Liver (tissue), 9 donors: ENCODE measurements around the gene KPRP. TPM values are rescaled to one million over a fixed set of nuclear protein-coding genes. Genes with fewer than 3 reads are reported as not detected.

Experiments used
- DNase-seq: peaks from one replicate; pipeline ENCODE4 v3.0.0-alpha.2; 2017; ENCODE audit warnings: low spot score
- H3K27ac ChIP-seq, 2 donors: one replicate each; pipeline ENCODE4 v1.7.0; 2013; ENCODE audit warnings: inconsistent platforms in 2 of 2, low read length in 2 of 2, control low read depth in 1 of 2, low read depth in 1 of 2, mild to moderate bottlenecking in 1 of 2
- H3K27me3 ChIP-seq, 4 donors: one replicate each; pipeline versions ENCODE4 v1.6.1 to v1.7.0; 2013; ENCODE audit warnings: low read length in 3 of 4, inconsistent platforms in 1 of 4, mild to moderate bottlenecking in 1 of 4, moderate library complexity in 1 of 4; ENCODE audit not compliant: control insufficient read depth in 4 of 4, insufficient read depth in 4 of 4
- H3K36me3 ChIP-seq, 4 donors: one replicate each; pipeline versions ENCODE4 v1.6.1 to v1.7.0; 2013; ENCODE audit warnings: low read length in 3 of 4, mild to moderate bottlenecking in 3 of 4, low read depth in 1 of 4, moderate library complexity in 1 of 4; ENCODE audit not compliant: control insufficient read depth in 4 of 4, insufficient read depth in 3 of 4
- H3K4me1 ChIP-seq, 4 donors: one replicate each; pipeline versions ENCODE4 v1.6.1 to v1.7.0; 2013; ENCODE audit warnings: low read length in 3 of 4, mild to moderate bottlenecking in 3 of 4, moderate library complexity in 1 of 4; ENCODE audit not compliant: control insufficient read depth in 4 of 4, insufficient read depth in 4 of 4
- H3K4me3 ChIP-seq, 3 donors: one replicate each; pipeline versions ENCODE4 v1.6.1 to v1.7.0; 2013; ENCODE audit warnings: low read length in 3 of 3, control low read depth in 1 of 3, low read depth in 1 of 3, mild to moderate bottlenecking in 1 of 3
- H3K9ac ChIP-seq, 2 donors: one replicate each; pipeline ENCODE4 v1.7.0; 2013; ENCODE audit warnings: low read length in 2 of 2, mild to moderate bottlenecking in 2 of 2, moderate library complexity in 2 of 2, control low read depth in 1 of 2, low read depth in 1 of 2
- H3K9me3 ChIP-seq, 4 donors: one replicate each; pipeline versions ENCODE4 v1.6.1 to v1.7.0; 2013; ENCODE audit warnings: low read length in 3 of 4; ENCODE audit not compliant: control insufficient read depth in 4 of 4
- CTCF ChIP-seq: fragments of 150-350 bp; IDR thresholded peaks from 2 replicates; pipeline ENCODE4 v1.5.1; 2017; ENCODE audit warnings: improper control_type of control experiment, low read depth, low read length; ENCODE audit not compliant: missing input control
- FOXA1 ChIP-seq: IDR thresholded peaks from 2 replicates; pipeline ENCODE4 v1.6.1; 2016; ENCODE audit warnings: antibody characterized with exemption
- GABPA ChIP-seq, 2 donors: IDR thresholded peaks in 1 of 2; conservative IDR thresholded peaks in 1 of 2; 2 replicates each; pipeline ENCODE4 v1.6.1; 2016; ENCODE audit warnings: antibody characterized with exemption in 2 of 2, mild to moderate bottlenecking in 1 of 2, moderate library complexity in 1 of 2
- HNF4A ChIP-seq, 2 donors: conservative IDR thresholded peaks; 2 replicates each; pipeline ENCODE4 v1.6.1; 2016; ENCODE audit warnings: antibody characterized with exemption in 2 of 2, mild to moderate bottlenecking in 2 of 2
- HNF4G ChIP-seq: IDR thresholded peaks from 2 replicates; pipeline ENCODE4 v1.6.1; 2016; ENCODE audit warnings: antibody characterized with exemption
- NR2F2 ChIP-seq: IDR thresholded peaks from 2 replicates; pipeline ENCODE4 v1.6.1; 2016; ENCODE audit warnings: antibody characterized with exemption
- RAD21 ChIP-seq, 2 donors: IDR thresholded peaks; 2 replicates each; pipeline ENCODE4 v1.6.1; 2016; ENCODE audit warnings: antibody characterized with exemption in 2 of 2, mild to moderate bottlenecking in 2 of 2
- RXRA ChIP-seq, 2 donors: IDR thresholded peaks; 2 replicates each; pipeline ENCODE4 v1.6.1; 2017 to 2018; ENCODE audit warnings: antibody characterized with exemption in 2 of 2, mild to moderate bottlenecking in 1 of 2
- TAF1 ChIP-seq: conservative IDR thresholded peaks from 2 replicates; pipeline ENCODE4 v1.6.1; 2016; ENCODE audit warnings: antibody characterized with exemption, mild to moderate bottlenecking
- WGBS: extraction: QIAGEN DNeasy Blood & Tissue Kit; methylation state at CpG from one replicate; pipeline ENCODE4 v1.1.7; 2013; 5-methylcytosine and 5-hydroxymethylcytosine counted together
- polyA plus RNA-seq, 2 donors: library from polyadenylated mRNA; stranded (reverse) in 1 of 2; unstranded in 1 of 2; fragments of 200-250 nt in 1 of 2; fragments of >200 nt in 1 of 2; fragmentation: Nextera tagmentation in 1 of 2; extraction: Ambion mirVana in 1 of 2; gene quantifications; one replicate each; pipeline versions ENCODE4 v1.2.1 to v1.2.3, GENCODE V29; 2013 to 2015
- total RNA-seq, 2 donors: library from RNA; depleted of rRNA; stranded (reverse); fragments of >200 nt; gene quantifications; one replicate each; pipeline ENCODE4 v1.2.3, GENCODE V29; 2014
- TF ChIP-seq, protein P1 (sequence below): IDR thresholded peaks from 2 replicates; pipeline ENCODE4 v1.6.1; 2016; ENCODE audit warnings: antibody characterized with exemption
- TF ChIP-seq, protein P2 (sequence below): IDR thresholded peaks from 2 replicates; pipeline ENCODE4 v1.6.1; 2016; ENCODE audit warnings: antibody characterized with exemption, mild to moderate bottlenecking
- donor health status: healthy.
- donor health status: healthy.
- donor health status: healthy.
- donor health status: healthy.
- donor health status: healthy.

KPRP gene
- total and polyA plus RNA-seq, 4 donors, result not detected

DNA sequence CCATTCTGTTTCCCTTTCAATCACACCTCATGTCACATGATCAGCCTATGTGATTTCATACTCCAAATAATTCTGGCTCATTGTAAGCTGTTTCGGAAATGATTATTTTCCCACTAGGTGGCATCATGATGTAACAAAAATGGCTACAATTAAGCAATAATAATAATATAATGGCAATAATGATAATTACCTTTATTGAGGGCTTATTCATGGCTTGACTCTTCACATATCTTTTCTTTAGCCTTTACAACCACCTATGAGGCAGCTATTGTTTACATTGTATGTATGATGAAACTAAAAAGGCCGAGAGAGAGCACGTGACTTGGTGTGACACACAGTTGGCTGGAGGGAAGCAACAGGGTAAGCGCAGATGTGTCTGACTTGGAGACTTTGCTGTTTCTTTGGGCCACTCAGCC, 12.5 kb upstream of the KPRP start:
- Histone ChIP-seq H3K36me3 (no peaks in the 10 kb centered on the region), H3K9me3 (no peaks in the 10 kb centered on the region), H3K9ac (no peak overlapping the region), H3K27ac (no peak overlapping the region), H3K27me3 (no peaks in the 10 kb centered on the region), H3K4me3 (no peak overlapping the region), H3K4me1 (peaks cover 0 to 3% (median 1%) of the 10 kb centered on the region in 4 donors)
- DNase-seq, result no peak
- TF ChIP-seq, protein P1, sequence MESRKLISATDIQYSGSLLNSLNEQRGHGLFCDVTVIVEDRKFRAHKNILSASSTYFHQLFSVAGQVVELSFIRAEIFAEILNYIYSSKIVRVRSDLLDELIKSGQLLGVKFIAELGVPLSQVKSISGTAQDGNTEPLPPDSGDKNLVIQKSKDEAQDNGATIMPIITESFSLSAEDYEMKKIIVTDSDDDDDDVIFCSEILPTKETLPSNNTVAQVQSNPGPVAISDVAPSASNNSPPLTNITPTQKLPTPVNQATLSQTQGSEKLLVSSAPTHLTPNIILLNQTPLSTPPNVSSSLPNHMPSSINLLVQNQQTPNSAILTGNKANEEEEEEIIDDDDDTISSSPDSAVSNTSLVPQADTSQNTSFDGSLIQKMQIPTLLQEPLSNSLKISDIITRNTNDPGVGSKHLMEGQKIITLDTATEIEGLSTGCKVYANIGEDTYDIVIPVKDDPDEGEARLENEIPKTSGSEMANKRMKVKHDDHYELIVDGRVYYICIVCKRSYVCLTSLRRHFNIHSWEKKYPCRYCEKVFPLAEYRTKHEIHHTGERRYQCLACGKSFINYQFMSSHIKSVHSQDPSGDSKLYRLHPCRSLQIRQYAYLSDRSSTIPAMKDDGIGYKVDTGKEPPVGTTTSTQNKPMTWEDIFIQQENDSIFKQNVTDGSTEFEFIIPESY, result no peak
- TF ChIP-seq NR2F2, result no peak
- 43% methylated on average over 4 of the region's 4 CpGs for WGBS

DNA sequence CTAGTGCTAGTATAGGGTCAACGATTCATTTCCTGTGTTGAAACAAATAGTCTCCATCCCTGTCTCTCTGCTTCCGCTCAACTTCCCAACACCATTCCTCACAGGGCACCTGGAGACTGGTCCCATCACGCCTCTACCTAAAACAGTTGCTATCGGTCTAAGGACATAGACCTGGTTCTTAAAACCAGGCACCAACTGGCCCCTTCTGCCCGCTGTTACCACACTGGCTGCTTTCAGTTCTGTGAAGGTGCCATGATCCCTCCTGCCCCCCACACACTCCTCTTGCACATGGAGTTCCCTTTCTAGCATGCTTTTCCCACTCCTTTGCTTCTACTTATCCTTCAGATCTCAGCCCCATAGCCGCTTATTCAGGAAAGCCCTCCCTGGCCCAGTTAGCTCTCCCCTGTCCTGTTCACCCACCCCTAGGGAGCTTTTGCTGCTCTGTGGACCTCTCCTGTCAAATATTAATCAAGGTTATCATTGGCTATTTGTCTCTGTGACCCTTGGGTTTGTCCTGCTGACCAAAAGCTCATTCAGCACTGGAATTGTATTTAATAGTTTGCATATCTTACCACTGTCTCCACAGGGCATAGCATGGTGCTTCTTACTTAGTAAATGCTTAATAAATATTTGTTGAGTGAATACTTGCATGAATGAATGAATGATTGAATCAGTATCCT, 11.9 kb upstream of the KPRP start:
- Histone ChIP-seq H3K9me3 (no peaks in the 10 kb centered on the region), H3K36me3 (no peaks in the 10 kb centered on the region), H3K27me3 (no peaks in the 10 kb centered on the region), H3K4me1 (peaks cover 0 to 3% (median 1%) of the 10 kb centered on the region in 4 donors), H3K4me3 (no peak overlapping the region), H3K27ac (no peak overlapping the region), H3K9ac (no peak overlapping the region)
- no peak for DNase-seq
- TF ChIP-seq, protein P2, sequence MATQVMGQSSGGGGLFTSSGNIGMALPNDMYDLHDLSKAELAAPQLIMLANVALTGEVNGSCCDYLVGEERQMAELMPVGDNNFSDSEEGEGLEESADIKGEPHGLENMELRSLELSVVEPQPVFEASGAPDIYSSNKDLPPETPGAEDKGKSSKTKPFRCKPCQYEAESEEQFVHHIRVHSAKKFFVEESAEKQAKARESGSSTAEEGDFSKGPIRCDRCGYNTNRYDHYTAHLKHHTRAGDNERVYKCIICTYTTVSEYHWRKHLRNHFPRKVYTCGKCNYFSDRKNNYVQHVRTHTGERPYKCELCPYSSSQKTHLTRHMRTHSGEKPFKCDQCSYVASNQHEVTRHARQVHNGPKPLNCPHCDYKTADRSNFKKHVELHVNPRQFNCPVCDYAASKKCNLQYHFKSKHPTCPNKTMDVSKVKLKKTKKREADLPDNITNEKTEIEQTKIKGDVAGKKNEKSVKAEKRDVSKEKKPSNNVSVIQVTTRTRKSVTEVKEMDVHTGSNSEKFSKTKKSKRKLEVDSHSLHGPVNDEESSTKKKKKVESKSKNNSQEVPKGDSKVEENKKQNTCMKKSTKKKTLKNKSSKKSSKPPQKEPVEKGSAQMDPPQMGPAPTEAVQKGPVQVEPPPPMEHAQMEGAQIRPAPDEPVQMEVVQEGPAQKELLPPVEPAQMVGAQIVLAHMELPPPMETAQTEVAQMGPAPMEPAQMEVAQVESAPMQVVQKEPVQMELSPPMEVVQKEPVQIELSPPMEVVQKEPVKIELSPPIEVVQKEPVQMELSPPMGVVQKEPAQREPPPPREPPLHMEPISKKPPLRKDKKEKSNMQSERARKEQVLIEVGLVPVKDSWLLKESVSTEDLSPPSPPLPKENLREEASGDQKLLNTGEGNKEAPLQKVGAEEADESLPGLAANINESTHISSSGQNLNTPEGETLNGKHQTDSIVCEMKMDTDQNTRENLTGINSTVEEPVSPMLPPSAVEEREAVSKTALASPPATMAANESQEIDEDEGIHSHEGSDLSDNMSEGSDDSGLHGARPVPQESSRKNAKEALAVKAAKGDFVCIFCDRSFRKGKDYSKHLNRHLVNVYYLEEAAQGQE, result no peak
- TF ChIP-seq RAD21 (IDR thresholded peaks at IDR 0.05), result no peak
- no peak for TF ChIP-seq HNF4A (conservative IDR thresholded peaks at IDR 0.05)
- TF ChIP-seq CTCF, result no peak
- no peak for TF ChIP-seq GABPA (IDR thresholded peaks at IDR 0.05 in 1 of 2, conservative IDR thresholded peaks at IDR 0.05 in 1 of 2)
- TF ChIP-seq RXRA (IDR thresholded peaks at IDR 0.05), result no peak
- TF ChIP-seq HNF4G, result no peak
- no peak for TF ChIP-seq TAF1
- TF ChIP-seq FOXA1, result no peak
- WGBS, result 68% methylated on average over 6 of the region's 6 CpGs
